H1 (cell line): ENCODE data around the gene LRP2BP. TPM values are rescaled to one million over a fixed set of nuclear protein-coding genes. Genes with fewer than 3 reads are reported as not detected.

Experiments used
- BRCA1 ChIP-seq: IDR thresholded peaks from 2 replicates; pipeline ENCODE4 v1.6.1; 2012; ENCODE audit warnings: low read depth, low read length, improper control_type of control experiment
- CTBP2 ChIP-seq: IDR thresholded peaks from 2 replicates; pipeline ENCODE4 v1.7.0; 2011; ENCODE audit warnings: borderline replicate concordance, mild to moderate bottlenecking, moderate library complexity, mixed read lengths, low read length; ENCODE audit not compliant: insufficient read depth, insufficient read length
- MAX ChIP-seq: IDR thresholded peaks from 2 replicates; pipeline ENCODE4 v1.6.1; 2012; ENCODE audit warnings: inconsistent platforms
- PHF8 ChIP-seq: fragments of 200-600 bp; sonication (generic); conservative IDR thresholded peaks from 2 replicates; pipeline ENCODE4 v1.7.1; 2012; ENCODE audit warnings: low read depth, mild to moderate bottlenecking, inconsistent platforms, low read length, moderate library complexity
- POU5F1 ChIP-seq: IDR thresholded peaks from 2 replicates; pipeline ENCODE4 v1.6.1; 2011; ENCODE audit warnings: low read depth, mild to moderate bottlenecking, low read length, moderate library complexity
- SIN3A ChIP-seq, 2 experiments: IDR thresholded peaks in 1 of 2; conservative IDR thresholded peaks in 1 of 2; 2 replicates each; pipeline ENCODE4 v1.6.1; 2011 to 2012; ENCODE audit warnings: low read length in 2 of 2, improper control_type of control experiment in 1 of 2, low read depth in 1 of 2, mild to moderate bottlenecking in 1 of 2
- SP1 ChIP-seq: IDR thresholded peaks from 2 replicates; pipeline ENCODE4 v1.6.1; 2011; ENCODE audit warnings: low read depth, low read length
- polyA plus RNA-seq, 7 experiments: library from polyadenylated mRNA; depleted of rRNA in 3 of 7; stranded (reverse) in 5 of 7; unstranded in 2 of 7; fragments of >200 nt in 5 of 7; fragments of 200-250 nt in 2 of 7; gene quantifications; 1 replicate in 5 of 7; 2 replicates in 1 of 7; 4 replicates in 1 of 7; pipeline versions ENCODE4 v1.2.1 to v1.2.3, GENCODE V29; 2011 to 2013; ENCODE audit warnings: missing spikeins in 2 of 7, mixed read lengths in 2 of 7
- total RNA-seq: library from RNA; stranded (reverse); fragmentation: NEBNext Ultra II Directional; extraction: Animal tissue kit (Norgen Biotek cat#: 25700); gene quantifications from 2 replicates; pipeline ENCODE4 v1.2.1, GENCODE V29; 2021

Gene LRP2BP
- total and polyA plus RNA-seq, 2 of the 8 experiments (the other 6 are each of a cell fraction or from before 2014, with no cell fraction given), result 0.12 to 0.30 TPM

GRCh38 chr4:185369731-185370130, 26.0 kb downstream of the LRP2BP start (continued):
- TF ChIP-seq PHF8, result no peak
- TF ChIP-seq SP1, result no peak
- no peak for TF ChIP-seq CTBP2
- no peak for TF ChIP-seq SIN3A (conservative IDR thresholded peaks at IDR 0.05 in 1 of 2, IDR thresholded peaks at IDR 0.05 in 1 of 2; ENCODE audit: low read depth in 1 of 2, low read length in 2 of 2)
- no peak for TF ChIP-seq MAX
- TF ChIP-seq BRCA1, result no peak
- TF ChIP-seq POU5F1, result no peak
